Measurements from ENCODE around the gene MED13L. TPM values are rescaled to one million over a fixed set of nuclear protein-coding genes. Genes with fewer than 3 reads are reported as not detected.

MED13L gene
- total RNA-seq, 1 experiment from 2014 or later = 80.5 TPM

- Mint-ChIP-seq H3K4me1 (peaks cover 14% of the 10 kb centered on the region), H3K27ac (no peak overlapping the region), H3K27me3 (ENCODE audit: low read depth) (no peaks in the 10 kb centered on the region), H3K9me3 (0 out of 2 replicates have a peak, but pooled peaks cover 4% of the 10 kb centered on the region), H3K4me3 (no peak overlapping the region), H3K36me3 (peaks cover 4% of the 10 kb centered on the region)
- POLR2A ChIA-PET = no interaction called here
- DNase-seq (ENCODE audit: low spot score) = no peak
- no peak for ATAC-seq
- CTCF ChIA-PET = no interaction called here
- TF ChIP-seq RORB (CRISPR knock-in tag; IDR thresholded peaks at IDR 0.05) = no peak
- no peak for TF ChIP-seq CBFB (CRISPR knock-in tag; IDR thresholded peaks at IDR 0.05; ENCODE audit: low read depth)
- no peak for TF ChIP-seq ZNF121 (CRISPR knock-in tag; IDR thresholded peaks at IDR 0.05)
- no peak for TF ChIP-seq ZNF317 (CRISPR knock-in tag; IDR thresholded peaks at IDR 0.05; ENCODE audit: borderline replicate concordance, low read depth)
- TF ChIP-seq SMAD4 (CRISPR knock-in tag; IDR thresholded peaks at IDR 0.05) = no peak
These were observed 173.2 kb downstream of the MED13L start for GRCh38 chr12:116104167-116104767.

DNA sequence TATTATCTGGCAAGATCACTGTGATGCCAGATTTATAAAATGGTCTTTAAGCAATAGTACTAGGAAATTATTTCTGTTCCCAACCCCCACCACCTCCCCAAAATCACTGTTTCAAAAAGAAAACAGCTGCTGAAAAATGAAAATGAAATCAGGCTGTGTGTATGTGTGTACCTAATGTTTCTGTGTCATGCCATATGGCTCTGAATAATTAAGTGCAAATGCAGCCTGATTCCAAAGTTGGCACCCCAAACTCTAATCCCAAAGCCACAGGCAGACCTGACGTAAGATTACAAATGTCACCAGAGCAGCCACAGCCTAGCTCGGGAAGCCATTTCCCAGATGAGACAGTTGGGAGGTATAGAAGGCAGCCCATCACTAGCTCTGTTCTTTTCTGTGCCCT, 175.5 kb downstream of the MED13L start:
- no peak for ATAC-seq
- H3K27me3 Mint-ChIP-seq (ENCODE audit: low read depth) = no peaks in the 10 kb centered on the region
- no peak overlapping the region for H3K27ac Mint-ChIP-seq
- ChIA-PET CTCF (no interaction called here), POLR2A (no interaction called here)
- H3K9me3 Mint-ChIP-seq = 0 out of 2 replicates have a peak, but pooled peaks cover 4% of the 10 kb centered on the region
- TF ChIP-seq, protein P1, sequence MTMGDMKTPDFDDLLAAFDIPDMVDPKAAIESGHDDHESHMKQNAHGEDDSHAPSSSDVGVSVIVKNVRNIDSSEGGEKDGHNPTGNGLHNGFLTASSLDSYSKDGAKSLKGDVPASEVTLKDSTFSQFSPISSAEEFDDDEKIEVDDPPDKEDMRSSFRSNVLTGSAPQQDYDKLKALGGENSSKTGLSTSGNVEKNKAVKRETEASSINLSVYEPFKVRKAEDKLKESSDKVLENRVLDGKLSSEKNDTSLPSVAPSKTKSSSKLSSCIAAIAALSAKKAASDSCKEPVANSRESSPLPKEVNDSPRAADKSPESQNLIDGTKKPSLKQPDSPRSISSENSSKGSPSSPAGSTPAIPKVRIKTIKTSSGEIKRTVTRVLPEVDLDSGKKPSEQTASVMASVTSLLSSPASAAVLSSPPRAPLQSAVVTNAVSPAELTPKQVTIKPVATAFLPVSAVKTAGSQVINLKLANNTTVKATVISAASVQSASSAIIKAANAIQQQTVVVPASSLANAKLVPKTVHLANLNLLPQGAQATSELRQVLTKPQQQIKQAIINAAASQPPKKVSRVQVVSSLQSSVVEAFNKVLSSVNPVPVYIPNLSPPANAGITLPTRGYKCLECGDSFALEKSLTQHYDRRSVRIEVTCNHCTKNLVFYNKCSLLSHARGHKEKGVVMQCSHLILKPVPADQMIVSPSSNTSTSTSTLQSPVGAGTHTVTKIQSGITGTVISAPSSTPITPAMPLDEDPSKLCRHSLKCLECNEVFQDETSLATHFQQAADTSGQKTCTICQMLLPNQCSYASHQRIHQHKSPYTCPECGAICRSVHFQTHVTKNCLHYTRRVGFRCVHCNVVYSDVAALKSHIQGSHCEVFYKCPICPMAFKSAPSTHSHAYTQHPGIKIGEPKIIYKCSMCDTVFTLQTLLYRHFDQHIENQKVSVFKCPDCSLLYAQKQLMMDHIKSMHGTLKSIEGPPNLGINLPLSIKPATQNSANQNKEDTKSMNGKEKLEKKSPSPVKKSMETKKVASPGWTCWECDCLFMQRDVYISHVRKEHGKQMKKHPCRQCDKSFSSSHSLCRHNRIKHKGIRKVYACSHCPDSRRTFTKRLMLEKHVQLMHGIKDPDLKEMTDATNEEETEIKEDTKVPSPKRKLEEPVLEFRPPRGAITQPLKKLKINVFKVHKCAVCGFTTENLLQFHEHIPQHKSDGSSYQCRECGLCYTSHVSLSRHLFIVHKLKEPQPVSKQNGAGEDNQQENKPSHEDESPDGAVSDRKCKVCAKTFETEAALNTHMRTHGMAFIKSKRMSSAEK (CRISPR knock-in tag; IDR thresholded peaks at IDR 0.05; ENCODE audit: borderline replicate concordance) = no peak
- no peak for TF ChIP-seq ELF4 (CRISPR knock-in tag; IDR thresholded peaks at IDR 0.05; ENCODE audit: low read depth)
- TF ChIP-seq E2F1 (CRISPR knock-in tag; IDR thresholded peaks at IDR 0.05) = no peak
- TF ChIP-seq, protein P2, sequence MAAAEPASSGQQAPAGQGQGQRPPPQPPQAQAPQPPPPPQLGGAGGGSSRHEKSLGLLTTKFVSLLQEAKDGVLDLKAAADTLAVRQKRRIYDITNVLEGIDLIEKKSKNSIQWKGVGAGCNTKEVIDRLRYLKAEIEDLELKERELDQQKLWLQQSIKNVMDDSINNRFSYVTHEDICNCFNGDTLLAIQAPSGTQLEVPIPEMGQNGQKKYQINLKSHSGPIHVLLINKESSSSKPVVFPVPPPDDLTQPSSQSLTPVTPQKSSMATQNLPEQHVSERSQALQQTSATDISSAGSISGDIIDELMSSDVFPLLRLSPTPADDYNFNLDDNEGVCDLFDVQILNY (CRISPR knock-in tag; IDR thresholded peaks at IDR 0.05) = no peak
- TF ChIP-seq GRHL2 (CRISPR knock-in tag; IDR thresholded peaks at IDR 0.05; ENCODE audit: insufficient replicate concordance, severe bottlenecking) = no peak
- no peak for TF ChIP-seq AFF4 (CRISPR knock-in tag; IDR thresholded peaks at IDR 0.05; ENCODE audit: borderline replicate concordance)
- no peak for TF ChIP-seq HMGXB4 (CRISPR knock-in tag; IDR thresholded peaks at IDR 0.05)
- TF ChIP-seq ATF2 (CRISPR knock-in tag; IDR thresholded peaks at IDR 0.05; ENCODE audit: borderline replicate concordance, low read depth) = no peak
- TF ChIP-seq SMAD4 (CRISPR knock-in tag; IDR thresholded peaks at IDR 0.05) = no peak
- TF ChIP-seq SMAD3 (CRISPR knock-in tag; IDR thresholded peaks at IDR 0.05; ENCODE audit: borderline replicate concordance) = no peak
- TF ChIP-seq, protein P3, sequence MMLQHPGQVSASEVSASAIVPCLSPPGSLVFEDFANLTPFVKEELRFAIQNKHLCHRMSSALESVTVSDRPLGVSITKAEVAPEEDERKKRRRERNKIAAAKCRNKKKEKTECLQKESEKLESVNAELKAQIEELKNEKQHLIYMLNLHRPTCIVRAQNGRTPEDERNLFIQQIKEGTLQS (CRISPR knock-in tag; conservative IDR thresholded peaks at IDR 0.05) = no peak
- TF ChIP-seq FOXP1 (CRISPR knock-in tag; IDR thresholded peaks at IDR 0.05; ENCODE audit: borderline replicate concordance) = no peak
- DNase-seq (ENCODE audit: low spot score) = no peak
- H3K36me3 Mint-ChIP-seq = peaks cover 4% of the 10 kb centered on the region
- H3K4me1 Mint-ChIP-seq = peaks cover 12% of the 10 kb centered on the region
- H3K4me3 Mint-ChIP-seq = no peak overlapping the region

Measured in WTC11 (cell line).